ENCODE measurements around the gene EXOSC7.
"Not testable (repeated sequence)": the region's sequence is repeated elsewhere in the genome, so short reads cannot be mapped to it uniquely, and the experiment has no call there.

The EXOSC7 gene

DNA sequence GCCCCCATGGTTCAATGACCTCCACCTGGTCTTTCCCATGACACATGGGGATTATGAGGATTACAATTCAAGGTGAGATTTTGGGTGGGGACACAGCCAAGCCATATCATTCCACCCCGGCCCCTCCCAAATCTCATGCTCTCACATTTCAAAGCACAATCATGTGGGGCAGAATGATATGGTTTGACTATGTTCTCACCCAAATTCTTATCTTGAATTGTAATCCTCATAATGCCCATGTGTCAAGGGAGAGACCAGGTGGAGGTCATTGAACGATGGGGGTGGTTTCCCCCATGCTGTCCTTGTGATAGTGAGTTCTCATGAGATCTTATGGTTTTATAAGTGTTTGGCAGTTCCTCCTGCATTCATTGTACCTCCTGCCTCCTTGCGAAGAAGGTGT lies 47.6 kb downstream of the EXOSC7 start:
- no peak for DNase-seq (ENCODE audit: low read depth)

DNA sequence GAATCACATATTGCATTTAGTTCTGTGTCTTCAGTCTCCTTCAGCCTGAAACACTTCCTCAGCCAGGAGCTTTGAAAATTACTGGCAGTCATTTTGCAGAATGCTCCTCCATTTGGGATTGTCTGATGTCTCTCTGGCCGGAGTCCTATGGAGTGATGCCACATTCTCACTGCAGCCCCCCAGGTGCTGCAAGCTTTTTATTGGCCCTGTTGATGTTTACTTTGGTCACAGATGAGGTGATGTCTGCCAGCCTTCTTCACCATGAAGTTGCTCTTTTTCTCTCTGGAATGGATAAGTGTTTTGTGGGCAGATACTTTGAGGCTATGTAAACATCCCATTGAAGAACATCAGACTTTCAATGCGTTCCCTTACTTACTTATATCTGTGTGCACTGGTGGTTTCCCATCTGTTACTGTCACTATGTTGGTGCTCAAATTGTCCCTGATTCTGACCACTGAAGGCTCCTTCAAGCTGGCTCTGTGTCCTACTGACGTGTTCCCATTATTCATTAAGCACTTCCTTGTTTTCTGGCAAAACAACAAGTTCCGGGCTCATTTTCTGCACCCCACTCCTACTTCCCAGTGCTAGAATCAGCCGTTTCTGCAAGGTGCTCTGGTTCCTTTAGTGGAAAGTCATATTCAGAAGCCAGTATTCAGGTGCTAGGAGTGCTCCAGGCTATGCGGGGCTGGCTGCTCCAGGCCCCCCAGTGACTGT lies 48.7 kb downstream of the EXOSC7 start:
- DNase-seq (ENCODE audit: low read depth) = no peak

DNA sequence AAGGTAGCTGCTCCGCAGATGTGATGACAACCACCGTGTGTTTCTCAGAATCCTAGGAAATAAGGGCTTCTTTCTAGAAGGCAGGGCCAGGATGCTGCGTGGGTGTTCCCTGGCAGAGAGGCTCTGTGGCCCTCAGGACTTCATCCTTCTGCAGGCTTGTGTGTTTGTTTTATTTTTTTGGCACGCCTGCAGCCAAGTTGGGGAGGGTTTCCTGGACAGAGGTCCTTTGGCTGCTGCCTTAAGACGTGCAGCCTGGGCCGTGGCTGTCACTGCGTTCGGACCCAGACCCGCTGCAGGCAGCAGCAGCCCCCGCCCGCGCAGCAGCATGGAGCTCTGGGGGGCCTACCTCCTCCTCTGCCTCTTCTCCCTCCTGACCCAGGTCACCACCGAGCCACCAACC lies 50.0 kb downstream of the EXOSC7 start, which contains the start of gene CLEC3B:
Gene CLEC3B (plus strand): TSS at position 266 of the 400 bp plus-strand sequence. CDS start 60 bp downstream, at position 326.
- DNase-seq (ENCODE audit: low read depth) = peak; percentile 76

DNA sequence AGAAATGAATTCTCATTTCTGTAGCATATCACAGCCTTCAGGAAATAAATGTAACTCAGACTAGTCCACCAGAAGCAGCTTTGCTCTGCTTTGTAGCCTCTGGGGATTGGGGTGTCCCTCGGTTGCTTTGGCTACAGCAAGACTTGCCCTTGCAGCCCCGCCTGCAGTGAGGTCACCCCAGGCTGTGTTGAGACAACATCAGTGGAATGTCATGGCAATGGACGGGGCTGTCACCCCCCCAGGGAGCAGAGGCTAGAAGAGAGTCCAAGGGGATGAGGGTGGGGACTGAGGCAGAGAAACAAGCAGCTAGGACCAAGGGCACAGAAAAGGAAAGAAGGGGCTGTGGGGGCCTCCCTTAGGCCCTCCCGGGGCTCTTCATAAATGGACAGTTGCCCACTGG lies 50.9 kb downstream of the EXOSC7 start:
- peak; percentile 81 for DNase-seq (ENCODE audit: low read depth)

DNA sequence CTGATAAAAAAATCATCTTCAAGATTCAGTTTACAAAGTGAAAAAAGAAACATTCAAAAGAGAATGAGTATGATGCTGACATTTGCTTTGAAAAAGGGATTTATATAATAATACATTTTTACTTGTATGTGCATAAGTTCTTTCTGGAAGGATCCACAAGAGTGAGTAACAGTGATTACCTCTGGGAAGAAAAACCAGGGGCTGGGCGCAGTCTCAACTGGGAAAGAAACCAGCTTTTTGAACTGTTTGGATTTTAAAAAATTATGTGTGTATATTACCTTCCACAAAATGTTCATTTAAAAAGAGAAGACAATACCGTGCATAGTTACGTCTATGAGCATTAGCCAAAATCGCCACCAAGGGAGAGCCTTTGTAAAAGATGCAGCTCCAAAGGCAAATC lies 51.4 kb downstream of the EXOSC7 start:
- DNase-seq (ENCODE audit: low read depth) = no peak

DNA sequence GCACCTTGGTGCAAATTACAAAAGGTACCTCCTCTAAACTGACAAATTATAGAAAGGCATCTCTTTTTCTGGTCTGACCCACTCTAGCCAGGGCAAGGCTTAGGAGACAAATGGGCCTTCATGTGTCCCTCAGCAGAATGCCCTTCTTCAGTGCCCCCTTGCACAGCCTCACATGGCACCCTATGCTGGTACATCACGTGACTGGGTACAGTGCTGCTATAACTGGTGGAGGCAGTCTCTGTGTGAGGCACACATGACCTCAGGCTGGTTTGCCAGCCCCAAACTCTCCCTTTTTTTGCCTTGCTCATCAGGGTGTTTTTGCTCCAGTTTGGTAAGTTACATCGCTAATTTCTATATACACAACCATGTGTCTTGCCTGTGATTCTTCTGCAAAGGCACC lies 53.2 kb downstream of the EXOSC7 start:
- no peak for DNase-seq (ENCODE audit: low read depth)

DNA sequence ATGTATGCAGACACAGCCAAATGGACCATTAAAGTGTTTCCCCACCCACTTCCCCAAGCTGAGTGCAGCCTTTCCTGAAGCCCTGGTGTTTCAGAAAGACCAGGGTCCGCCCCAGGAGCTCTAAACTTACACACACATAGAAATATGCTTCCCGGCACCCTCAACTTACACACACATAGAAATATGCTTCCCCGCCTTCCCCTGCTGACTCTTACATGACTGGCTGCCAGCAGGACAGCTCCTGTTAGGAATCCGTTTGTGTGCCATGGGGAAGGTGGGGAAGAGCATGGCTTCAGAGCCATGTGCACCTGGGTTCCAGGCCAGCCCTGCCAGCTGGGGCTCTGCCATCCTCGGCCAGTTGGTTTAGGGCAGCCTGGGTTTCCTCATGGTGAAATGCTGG lies 53.6 kb downstream of the EXOSC7 start:
- DNase-seq (ENCODE audit: low read depth) = no peak

DNA sequence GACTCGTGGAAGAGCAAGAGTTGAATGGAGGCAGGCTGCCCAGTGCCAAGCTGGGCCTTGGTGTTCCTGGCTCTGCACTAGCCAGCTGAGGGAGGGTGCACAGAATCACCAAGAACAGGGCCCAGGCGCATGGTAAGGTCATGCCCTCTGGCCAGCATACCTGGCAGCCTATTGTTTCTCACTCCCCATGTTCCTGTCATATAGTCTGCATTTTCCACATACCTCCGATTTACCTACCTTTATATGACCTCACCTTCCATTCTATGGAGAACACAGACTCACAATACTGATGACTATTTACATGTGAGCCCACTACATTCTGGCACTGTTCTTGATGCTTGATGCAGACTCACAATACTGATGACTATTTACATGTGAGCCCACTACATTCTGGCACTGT lies 55.5 kb downstream of the EXOSC7 start:
- no peak for DNase-seq (ENCODE audit: low read depth)

DNA sequence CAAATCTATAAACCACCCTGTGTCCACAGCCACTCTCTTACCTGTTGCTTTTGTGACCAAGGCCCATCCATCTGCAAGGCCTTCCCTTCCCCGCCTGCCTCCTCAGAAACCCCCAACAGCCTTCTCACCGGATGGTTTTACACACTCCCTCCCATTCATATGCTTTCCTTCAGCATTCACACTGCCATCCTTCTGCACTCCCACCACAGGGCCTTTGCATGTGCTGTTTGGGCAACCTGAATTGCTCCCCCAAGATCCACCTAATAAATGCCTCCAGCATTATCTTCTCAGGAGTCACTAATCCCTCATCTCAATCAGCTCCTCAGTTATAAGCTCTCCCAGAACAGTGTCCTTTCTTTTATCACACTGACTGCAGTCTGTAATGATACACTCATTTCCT lies 56.1 kb downstream of the EXOSC7 start:
- DNase-seq (ENCODE audit: low read depth) = no peak

DNA sequence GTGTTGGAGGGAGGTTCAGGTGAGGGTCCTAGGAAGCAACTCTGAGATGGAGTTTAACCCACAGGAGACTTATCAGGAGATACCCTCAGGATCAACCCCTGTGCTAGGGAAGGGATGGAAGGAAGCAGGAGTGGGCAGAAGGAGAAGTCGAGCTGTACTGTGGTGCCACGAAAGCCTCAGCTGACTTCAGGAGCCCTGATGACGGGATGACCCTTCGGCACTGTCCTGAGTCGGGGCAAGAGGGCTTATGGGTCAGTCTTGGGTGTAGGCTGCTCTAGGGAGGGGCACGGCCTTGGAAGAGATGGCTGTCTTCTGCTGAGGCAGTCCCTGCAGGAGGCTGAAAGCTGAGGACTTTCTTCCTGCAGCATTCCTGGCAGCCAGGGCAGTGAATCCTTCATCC lies 57.7 kb downstream of the EXOSC7 start:
- DNase-seq (ENCODE audit: low read depth) = no peak

DNA sequence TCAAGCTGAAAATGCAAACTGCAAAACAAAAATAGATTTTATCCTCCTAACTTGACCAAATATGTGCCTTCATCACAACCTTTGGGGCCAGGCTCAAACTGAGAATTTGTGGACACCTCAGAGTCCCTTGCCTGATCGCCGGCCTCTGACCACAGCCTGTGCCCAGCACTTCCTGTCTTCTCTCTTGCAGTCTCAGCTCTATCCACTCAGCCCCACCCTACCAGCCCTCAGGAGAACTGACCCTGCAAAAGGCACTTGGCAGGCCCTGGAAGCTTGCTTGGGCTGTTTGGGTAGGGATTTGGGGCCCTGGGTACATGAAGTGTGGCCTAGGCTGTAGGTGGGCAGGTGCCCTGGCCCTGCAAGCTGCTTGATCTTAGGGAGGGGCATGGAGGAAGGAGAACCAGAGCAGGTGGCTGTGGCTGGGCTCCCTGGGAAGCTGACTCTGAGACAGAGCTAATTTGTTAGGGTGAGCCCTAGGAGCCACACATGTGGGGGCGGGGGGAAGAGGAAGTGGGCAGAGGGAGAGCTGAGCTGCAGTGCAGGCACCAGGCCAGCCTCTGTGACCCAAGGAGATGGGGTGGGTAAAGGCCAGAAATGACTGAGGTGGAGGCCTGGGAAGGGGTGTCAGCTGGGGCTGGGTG lies 58.7 kb downstream of the EXOSC7 start:
- DNase-seq (ENCODE audit: low read depth) = no peak

DNA sequence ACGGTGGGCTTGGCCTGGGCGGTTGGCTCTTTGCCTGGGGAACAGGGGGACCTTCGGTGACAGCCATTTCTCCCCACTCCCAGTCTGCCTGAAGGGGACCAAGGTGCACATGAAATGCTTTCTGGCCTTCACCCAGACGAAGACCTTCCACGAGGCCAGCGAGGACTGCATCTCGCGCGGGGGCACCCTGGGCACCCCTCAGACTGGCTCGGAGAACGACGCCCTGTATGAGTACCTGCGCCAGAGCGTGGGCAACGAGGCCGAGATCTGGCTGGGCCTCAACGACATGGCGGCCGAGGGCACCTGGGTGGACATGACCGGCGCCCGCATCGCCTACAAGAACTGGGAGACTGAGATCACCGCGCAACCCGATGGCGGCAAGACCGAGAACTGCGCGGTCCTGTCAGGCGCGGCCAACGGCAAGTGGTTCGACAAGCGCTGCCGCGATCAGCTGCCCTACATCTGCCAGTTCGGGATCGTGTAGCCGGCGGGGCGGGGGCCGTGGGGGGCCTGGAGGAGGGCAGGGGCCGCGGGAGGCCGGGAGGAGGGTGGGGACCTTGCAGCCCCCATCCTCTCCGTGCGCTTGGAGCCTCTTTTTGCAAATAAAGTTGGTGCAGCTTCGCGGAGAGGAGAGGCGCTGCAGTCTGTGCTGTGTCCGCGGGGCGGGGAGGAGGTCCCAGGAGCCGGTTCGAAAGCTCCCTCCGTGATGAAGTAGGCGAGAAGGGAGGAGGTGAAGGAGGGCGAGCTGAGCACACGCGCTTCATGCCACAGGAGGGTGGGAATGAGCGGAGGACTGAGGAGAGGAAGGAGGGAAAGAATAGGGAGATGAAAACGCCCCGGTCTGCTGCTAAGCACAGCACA lies 59.6 kb downstream of the EXOSC7 start:
- no peak for DNase-seq (ENCODE audit: low read depth)

DNA sequence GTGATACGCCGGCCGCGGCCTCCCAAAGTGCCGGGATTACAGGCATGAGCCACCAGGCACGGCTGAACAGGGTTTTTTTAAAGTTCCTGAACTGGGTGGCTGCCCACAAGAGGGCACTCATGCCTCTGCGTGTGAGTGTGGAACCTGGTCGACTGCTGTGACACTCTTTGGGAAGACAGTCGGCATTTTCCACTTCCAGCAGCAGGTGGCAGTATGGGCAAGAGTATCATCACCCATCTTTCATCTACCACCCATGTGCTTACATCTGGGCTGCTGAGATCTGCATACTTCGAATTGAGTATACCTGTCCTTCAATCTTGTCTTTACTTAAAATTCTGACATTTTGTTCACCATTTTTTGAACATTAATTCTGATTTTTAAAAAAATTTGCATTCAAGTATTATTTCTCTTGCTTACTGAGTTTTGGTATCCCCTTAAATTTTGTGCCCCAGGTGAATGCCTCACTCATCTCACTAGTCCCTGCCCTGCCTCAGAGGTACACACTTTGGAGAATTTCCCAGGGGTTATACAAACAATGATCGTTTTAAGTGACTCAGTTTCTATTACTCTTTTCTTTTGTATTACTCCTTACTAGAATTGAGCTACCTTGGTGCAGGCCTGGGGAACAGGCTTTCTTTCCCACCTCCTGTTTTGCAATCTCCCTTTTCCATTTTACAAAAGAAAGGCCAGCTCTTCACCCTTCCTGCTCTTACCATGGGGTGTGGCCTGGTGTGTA lies 61.8 kb downstream of the EXOSC7 start:
- DNase-seq (ENCODE audit: low read depth) = peak; percentile 92

DNA sequence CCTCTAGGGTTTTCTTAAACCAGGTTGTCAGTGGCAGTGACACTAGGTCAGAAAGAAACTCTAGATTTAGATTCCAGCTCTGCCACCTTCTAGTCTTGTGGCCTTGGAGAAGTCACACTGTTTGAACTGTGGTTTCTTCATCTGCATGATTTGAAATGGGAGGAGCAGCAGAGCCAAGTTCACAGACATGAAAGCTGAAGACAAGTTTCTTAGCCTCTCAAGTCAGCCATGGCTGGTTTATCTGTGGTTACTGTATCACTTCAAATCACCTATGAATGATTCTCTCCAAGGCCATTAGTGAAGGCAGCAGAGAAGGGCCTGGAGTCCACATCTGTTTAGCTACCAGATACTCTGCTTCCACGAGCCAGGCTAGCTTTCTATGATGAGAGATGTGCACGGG lies 65.6 kb downstream of the EXOSC7 start:
- DNase-seq (ENCODE audit: low read depth) = no peak

DNA sequence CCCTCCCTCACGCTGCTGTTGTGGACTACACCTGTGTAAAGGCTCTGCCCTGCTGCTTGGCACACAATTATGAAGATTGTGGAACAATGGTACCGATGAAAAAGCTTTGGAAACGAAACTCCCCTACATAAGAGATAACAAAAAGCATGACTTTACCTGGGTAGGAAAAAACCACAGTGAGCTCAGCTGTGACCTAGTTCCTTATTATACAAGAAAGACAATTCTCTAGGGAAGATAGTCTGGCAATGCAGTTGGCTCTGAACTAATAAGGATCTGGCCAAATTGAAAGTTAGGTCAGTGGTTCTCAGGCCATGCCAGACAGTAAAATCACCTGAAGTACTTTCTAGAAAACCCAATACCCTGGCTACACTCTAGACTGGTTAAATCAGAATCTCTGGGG lies 66.1 kb downstream of the EXOSC7 start:
- no peak for DNase-seq (ENCODE audit: low read depth)

DNA sequence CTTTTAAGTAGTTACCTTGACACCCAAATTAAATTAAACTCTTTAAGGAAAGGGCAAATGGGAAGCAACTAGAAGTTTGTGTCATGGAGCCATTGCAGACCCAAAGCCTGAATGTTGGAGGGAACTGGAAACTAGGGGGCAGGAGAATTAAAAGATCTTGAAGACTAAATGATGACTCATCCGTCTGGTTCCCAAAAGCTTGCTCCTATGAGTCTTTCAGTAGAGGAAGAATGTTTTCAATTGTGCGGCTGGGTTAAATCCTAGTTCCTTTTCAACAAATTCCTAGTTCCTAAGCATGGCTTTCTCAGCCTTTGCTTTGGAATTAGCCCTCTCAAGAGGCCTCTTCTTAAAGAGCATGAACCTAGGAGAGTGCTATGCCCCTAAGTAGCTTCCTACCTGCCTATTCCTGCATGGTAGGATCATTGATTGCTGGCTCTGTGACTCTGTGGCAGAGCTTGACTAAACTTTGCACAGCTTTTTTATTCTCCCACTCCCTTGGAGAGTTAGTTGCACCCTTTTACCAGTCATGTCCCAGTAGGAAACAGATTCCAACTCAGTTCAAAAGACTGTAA lies 67.8 kb downstream of the EXOSC7 start:
- peak; percentile 86 for DNase-seq (ENCODE audit: low read depth)

DNA sequence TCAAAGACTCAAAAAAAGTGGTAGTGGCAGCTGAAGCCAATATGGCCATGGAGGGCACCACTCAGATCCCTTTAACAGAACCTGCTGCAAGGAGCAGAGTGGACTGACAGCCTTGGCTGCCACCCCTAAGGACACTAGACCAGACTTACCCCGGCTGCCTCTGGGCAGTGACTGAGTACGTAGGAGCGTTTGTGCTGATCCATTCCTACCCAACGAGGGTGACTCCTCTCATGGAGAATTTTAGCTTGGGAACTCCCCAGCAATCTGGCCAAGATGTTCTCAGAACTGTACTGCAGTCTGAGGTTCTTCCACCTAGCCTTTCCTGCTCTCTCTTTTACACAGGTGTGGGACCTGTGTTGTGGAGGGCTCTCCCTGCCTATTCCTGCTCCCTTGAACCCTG lies 72.2 kb downstream of the EXOSC7 start:
- DNase-seq (ENCODE audit: low read depth) = no peak

DNA sequence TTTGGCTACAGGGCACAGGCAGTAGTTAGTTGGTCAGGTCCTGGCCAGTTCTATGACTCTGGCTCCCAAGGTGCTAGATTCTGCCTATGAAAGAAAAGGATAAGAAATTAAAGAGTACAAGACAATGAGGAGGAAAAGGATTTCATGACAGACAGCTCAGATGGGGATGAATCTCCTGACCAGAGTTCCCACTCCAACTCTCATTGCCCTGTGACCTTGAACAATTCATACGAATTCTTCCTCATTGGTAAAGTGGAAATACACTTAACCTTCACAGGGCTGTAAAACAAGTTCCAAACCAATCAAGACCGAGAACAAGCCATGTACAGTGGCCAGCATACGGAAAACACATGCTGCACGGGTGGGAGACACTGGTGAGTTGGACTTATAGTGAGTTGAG lies 73.8 kb downstream of the EXOSC7 start:
- no peak for DNase-seq (ENCODE audit: low read depth)

DNA sequence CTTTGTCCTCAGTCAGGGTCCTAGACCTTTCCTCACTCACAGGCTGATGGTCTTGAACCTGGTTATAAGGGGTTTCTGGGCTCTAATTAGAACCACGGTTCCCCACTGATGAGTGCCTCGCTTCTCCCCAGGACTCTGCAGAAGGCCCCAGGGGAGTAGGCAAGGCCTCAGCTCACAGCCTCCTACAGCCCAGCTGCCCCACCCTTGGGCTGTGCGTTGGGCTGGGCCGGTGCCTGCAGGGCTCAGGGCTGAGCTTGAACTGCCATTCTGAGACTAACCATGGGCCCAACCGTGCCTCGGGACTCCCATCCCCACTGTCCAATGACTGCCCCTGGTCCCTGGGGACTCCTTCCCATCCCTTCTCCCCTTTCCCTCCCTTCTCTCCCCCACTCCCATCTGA lies 75.6 kb downstream of the EXOSC7 start:
- no peak for DNase-seq (ENCODE audit: low read depth)

DNA sequence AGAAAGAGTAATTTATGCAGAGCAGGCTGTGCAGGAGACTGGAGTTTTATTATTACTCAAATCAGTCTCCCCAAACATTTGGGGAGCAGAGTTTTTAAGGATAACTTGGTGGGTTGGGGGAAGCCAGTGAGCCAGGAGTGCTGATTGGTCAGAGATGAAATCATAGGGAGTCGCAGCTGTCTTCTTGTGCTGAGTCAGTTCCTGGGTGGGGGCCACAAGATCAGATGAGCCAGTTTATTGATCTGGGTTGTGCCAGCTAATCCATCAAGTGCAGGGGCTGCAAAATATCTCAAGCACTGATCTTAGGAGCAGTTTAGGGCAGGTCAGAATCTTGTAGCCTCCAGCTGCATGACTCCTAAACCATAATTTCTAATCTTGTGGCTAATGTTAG lies 77.8 kb downstream of the EXOSC7 start:
- not testable (repeated sequence) for DNase-seq (ENCODE audit: low read depth)

DNA sequence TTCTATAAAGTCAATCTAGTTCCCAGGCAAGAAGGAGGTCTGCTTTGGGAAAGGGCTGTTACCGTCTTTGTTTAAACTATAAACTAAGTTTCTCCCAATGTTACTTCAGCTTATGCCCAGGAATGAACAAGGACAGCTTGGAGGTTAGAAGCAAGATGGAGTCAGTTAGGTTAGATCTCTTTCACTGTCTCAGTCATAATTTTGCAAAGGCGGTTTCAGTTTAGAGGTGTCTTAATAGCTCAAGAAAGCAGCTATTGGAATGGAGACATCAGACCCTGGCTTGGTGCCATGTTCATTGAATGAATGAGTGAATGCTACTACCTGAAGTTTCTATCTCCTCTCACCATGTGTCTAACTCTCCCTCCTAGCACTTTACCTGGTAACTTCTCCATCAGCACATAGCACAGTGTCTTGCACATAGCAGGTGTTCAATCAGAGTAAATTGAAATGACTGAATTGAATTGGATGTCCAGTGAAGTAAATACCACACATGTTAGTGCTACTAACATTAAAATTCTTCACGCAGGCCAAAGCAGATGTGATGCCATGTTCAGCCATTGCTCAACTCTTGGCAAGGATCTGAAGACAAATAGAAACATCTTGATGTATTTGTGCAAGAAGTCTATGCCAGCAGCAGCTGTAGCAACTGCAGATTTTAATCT lies 78.3 kb downstream of the EXOSC7 start:
- DNase-seq (ENCODE audit: low read depth) = peak; percentile 94
